Inflammatory macrophage treated with lipopolysaccharide for 4 hours (primary cell): ENCODE results near the gene FGF1.
A peak's percentile ranks its signal among the peaks of the same experiment; 100 is the strongest.
"Not testable (repeated sequence)": the region's sequence is repeated elsewhere in the genome, so short reads cannot be mapped to it uniquely, and the experiment has no call there.

Experiments used
- DNase-seq: peaks from one replicate; pipeline ENCODE4 v3.0.0-alpha.2; 2020

The FGF1 gene

DNA sequence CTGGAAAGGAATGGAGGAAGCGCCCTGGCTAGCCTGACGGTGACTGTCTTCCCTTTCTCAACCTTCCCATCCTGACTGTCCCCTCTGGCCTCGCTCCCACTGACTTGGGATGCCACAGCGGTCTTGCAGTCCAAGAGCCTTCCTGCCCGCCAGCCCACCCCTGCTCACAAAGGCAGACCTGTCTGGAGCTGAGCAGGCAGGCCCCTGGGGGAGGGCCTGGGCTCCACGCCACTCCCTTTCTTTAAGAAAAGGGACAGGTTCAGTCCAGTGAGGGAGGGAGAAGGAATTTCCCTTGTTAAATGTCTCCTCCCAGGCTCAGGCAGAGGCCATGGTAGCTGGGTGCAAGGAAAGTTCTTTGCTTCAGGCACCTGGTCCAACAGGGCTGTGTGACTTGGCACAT is 18.1 kb downstream of the FGF1 start:
- no peak for DNase-seq

GRCh38 chr5:142664636-142665035 is 21.3 kb downstream of the FGF1 start:
- peak; percentile 91 for DNase-seq

- no peak for DNase-seq
Measured at GRCh38 chr5:142664067-142664466, 21.8 kb downstream of the FGF1 start.

DNA sequence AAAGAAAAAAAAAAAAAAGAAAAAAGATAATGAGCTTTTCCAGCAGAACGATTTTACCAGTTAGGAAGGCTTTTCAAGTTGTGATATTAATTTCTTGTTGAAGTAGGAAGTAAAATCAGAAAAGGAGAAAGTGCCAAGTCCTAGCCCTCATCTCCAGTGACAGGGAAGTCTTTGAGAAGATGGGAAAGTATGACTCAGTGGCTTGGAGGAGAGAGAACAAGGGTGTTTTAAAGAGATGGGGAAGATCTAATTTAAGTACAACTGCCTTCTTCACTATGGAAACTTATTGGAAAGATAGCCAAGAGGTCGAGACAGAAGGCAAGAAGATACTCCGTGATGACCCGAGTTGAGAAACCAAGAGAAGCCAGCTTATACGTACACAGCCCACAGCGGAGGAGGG is 22.6 kb downstream of the FGF1 start:
- peak; percentile 47 for DNase-seq

- no peak for DNase-seq
Measured at GRCh38 chr5:142661957-142662356, 23.9 kb downstream of the FGF1 start.

DNA sequence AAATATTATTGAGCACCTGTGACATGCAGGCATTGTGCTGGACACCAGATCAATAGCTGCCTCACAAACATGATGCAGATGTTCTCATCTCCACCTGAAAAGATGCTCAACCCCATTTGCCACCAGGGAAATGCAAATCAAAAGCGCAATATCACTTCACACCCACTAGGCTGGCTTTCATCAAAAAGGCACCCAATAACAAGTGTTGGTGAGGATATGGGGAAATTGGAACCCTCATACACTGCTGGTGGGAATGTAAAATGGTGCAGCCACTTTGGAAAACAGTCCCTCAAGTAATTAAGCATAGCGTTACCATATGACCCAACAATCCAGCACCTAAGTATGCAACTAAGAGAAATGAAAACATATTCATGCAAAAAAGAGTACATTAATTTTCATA is 24.7 kb downstream of the FGF1 start:
- no peak for DNase-seq

- no peak for DNase-seq
Measured at GRCh38 chr5:142660731-142661130, 25.2 kb downstream of the FGF1 start.

DNA sequence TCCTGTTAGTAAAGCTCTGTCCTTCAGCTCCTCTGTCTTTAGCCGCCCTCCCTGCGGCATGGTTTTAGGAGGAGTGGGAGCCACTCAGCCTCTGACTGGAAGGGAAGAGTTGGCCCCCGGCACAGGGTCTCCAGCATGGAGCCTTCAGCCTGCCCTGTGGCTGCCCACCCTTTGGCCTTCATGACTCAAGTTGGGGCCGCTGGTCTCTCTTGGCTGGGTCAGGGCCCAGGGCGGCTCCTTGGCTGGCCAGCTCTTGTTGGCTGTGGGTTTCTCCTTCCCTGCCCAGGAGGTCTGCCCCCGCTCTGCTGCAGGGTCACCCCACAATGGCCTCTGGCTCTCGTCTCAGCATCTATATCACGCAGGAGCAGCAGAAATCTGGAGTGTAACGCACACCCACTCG is 25.7 kb downstream of the FGF1 start:
- no peak for DNase-seq

GRCh38 chr5:142659405-142659804 is 26.5 kb downstream of the FGF1 start:
- DNase-seq: no peak

GRCh38 chr5:142658278-142658677 is 27.6 kb downstream of the FGF1 start:
- DNase-seq: no peak

- DNase-seq: no peak
Measured at GRCh38 chr5:142657446-142657845, 28.4 kb downstream of the FGF1 start.

DNA sequence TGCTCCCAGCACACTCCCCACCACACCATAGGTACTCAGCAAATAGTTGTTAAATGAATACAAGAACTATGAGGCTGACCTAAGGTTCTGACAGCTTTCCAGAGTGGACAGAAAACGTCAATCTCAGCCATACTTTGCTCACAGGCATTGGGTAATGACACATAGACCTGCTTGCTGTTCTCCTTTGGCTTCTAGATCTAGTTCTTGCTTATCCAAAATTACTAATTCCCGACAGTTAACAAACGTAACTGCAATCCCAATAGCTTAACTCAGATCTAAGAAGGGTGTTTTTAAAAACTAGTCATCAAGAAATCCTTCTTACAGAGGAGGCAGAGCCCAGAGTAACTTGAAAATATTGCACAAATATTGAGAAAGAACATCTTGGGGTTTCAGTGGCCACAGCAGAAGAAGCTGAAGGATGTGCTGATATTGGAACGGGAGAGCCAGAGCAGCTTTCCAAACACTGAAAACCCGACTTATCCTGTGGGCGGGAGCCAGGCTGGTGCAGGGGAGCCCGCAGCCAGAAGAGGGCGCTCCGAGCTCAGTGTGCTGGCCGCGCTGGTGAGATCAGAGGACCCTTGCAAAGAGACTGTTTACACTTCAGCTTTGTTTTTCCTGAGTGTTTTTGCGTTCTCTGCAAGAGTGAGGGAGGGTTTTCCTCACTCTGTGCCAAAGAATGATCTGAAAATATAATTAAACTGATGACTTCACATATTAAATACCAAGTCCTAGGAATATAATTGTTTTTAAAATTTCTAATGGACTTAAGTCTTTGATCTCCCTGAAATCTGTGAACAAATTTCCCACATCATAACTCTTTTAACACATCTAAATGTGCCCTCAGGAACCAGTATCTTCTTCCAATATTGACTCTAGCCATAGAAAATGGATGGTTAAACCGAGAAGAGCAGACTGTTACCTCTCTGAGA is 30.3 kb downstream of the FGF1 start:
- DNase-seq: peak; percentile 68

- no peak for DNase-seq
Measured at GRCh38 chr5:142654578-142655058, 31.3 kb downstream of the FGF1 start.

GRCh38 chr5:142653321-142653720 is 32.6 kb downstream of the FGF1 start:
- DNase-seq: no peak

GRCh38 chr5:142652563-142652962 is 33.3 kb downstream of the FGF1 start:
- no peak for DNase-seq

DNA sequence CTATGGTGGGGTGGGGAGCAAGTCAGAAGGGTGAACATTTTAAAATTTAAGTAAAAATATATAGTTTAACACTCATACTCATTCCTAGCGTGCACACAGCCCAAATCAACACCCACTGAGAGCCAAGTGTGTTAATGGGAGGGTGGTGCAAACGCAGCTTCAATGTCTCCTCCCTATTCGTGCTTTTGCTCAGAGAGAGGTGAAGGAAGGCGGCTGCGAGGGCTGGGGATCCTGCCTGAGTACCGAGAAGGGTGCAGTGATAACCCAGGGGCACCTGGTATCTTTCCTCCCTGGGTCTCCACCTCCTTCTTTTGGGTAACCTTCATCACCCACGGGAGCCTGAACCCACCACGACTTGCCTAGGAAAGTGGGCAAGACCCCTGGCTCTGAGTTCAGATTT is 35.0 kb downstream of the FGF1 start:
- DNase-seq: no peak

DNA sequence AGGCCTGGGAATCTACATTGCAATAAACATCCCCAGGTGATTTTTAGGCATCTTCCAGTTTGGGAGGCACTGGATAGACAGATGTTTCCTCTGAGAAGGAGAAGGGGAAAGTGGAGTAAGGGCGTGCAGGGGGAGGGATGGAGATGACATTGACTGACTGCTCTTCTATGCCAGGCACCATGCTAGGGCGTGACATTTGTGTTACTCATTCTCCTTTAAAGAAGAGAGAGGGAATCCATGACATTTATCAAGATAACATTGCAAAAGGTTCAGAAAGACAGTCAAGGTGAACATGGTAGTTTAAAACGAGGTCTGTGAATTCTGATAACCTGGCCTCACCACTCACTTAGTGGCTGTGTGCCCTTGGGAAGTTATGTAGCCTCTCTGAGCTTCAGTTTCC is 35.8 kb downstream of the FGF1 start:
- no peak for DNase-seq

DNA sequence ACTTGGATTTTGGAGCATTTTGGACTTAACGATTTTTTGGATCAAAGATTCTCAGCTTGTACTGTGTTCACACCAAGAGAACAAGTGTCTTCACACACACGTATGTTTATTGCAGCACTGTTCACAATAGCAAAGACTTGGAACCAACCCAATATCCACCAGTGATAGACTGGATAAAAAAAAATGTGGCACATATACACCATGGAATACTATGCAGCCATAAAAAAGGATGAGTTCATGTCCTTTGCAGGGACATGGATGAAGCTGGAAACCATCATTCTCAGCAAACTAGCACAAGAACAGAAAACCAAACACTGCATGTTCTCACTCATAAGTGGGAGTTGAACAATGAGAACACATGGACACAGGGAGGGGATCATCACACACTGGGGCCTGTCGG is 37.8 kb downstream of the FGF1 start:
- DNase-seq: not testable (repeated sequence)

- DNase-seq: no peak
Measured at GRCh38 chr5:142645456-142645855, 40.4 kb downstream of the FGF1 start.

DNA sequence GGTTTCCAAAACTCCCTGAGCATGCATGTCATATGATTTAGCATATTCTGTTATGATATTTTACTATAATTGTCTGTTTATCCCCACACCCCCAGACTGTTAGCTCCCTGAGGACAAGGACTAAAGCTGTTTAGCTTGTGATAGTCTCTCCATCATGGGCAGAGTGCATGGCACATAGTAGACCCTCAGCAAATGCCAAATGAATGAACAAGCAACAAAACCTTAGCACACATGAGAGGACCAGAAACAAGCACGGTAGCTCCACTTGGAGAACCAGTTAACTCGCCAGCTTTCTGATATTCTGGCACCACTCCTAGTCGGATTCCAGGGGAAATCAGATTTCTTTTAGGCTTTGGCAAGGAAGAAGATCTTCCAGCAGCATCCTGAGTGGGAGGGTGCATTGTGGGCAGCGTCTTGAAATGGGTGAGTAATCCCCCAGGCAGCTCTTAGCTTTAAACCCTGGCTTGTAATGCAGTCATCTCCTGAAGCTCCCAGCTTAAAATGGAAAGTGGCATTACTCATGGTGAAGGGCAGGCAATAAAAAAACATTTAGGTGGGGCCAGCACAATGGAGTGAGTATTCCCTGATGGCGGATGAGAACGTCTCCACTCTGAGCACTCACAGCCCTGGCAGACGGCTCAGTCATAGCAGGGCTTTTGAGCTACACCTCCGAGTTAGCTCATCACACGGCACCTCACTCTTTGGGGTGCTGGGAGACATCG is 41.1 kb downstream of the FGF1 start:
- no peak for DNase-seq

- DNase-seq: no peak
Measured at GRCh38 chr5:142644127-142644526, 41.8 kb downstream of the FGF1 start.

GRCh38 chr5:142643634-142644033 is 42.3 kb downstream of the FGF1 start:
- DNase-seq: no peak

DNA sequence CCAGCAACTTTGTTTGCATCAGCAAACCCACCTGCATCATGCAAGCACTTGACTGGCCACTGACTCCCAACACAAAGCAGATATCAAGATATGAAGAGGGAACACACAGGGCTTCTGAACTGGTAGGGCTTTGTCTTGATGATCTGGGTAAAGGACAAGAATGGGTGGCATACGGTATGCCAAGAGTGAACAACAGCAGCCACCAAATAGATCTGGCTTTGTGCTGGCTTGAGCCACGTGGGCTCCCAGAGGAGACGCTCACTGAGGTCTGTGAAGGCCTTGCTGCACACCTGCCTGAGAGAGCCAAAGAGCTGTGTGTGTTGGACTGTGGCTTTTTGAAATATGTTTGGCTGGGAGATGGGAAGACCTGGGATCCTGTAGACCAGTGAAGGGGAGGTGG is 43.5 kb downstream of the FGF1 start:
- DNase-seq: no peak

- no peak for DNase-seq
Measured at GRCh38 chr5:142641711-142642110, 44.2 kb downstream of the FGF1 start.
